ENCODE measurements around the gene PTGDR.

DNA sequence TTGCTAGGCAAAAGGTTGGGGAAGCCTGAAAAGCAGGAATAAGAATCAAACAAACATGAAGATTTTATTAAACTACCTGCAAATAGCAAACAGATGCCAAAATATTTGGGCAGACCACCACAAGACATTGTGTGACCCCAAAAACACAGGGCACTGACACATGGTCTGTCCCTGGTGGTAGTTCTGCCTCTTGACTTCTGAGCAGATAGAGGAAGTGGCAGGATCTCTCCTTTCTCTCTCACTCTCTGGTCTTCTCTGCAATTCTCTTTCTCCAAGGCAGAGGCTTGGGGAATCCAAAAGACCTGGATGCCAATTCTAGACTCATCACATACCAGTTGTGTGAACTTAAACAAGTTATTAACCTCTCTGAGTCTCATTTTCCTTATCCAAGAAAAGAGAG is 4.3 kb upstream of the PTGDR start:
- TF ChIP-seq, protein P1, sequence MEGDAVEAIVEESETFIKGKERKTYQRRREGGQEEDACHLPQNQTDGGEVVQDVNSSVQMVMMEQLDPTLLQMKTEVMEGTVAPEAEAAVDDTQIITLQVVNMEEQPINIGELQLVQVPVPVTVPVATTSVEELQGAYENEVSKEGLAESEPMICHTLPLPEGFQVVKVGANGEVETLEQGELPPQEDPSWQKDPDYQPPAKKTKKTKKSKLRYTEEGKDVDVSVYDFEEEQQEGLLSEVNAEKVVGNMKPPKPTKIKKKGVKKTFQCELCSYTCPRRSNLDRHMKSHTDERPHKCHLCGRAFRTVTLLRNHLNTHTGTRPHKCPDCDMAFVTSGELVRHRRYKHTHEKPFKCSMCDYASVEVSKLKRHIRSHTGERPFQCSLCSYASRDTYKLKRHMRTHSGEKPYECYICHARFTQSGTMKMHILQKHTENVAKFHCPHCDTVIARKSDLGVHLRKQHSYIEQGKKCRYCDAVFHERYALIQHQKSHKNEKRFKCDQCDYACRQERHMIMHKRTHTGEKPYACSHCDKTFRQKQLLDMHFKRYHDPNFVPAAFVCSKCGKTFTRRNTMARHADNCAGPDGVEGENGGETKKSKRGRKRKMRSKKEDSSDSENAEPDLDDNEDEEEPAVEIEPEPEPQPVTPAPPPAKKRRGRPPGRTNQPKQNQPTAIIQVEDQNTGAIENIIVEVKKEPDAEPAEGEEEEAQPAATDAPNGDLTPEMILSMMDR (IDR thresholded peaks at IDR 0.05; ENCODE audit: low read depth, low read length), result no peak
- TF ChIP-seq, protein P2, sequence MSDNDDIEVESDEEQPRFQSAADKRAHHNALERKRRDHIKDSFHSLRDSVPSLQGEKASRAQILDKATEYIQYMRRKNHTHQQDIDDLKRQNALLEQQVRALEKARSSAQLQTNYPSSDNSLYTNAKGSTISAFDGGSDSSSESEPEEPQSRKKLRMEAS (IDR thresholded peaks at IDR 0.05; ENCODE audit: low read depth, low read length), result no peak
